IPS-20b (cell line): ENCODE results near the gene EPB41L2.
"Not testable (repeated sequence)": the region's sequence is repeated elsewhere in the genome, so short reads cannot be mapped to it uniquely, and the experiment has no call there.

Experiments
- H3K27ac ChIP-seq: one replicate; pipeline ENCODE4 v1.5.1; 2013; ENCODE audit warnings: low read length
- H3K27me3 ChIP-seq: 2 replicates; pipeline ENCODE4 v1.6.1; 2013; ENCODE audit warnings: mild to moderate bottlenecking, low read length, inconsistent platforms; ENCODE audit not compliant: insufficient read depth
- H3K36me3 ChIP-seq: 2 replicates; pipeline ENCODE4 v1.6.1; 2013; ENCODE audit warnings: low read depth, mild to moderate bottlenecking, inconsistent platforms, low read length, moderate library complexity; ENCODE audit not compliant: insufficient read depth
- H3K4me1 ChIP-seq: 2 replicates; pipeline ENCODE4 v1.6.1; 2013; ENCODE audit warnings: mild to moderate bottlenecking, control low read depth, inconsistent platforms, low read length, moderate library complexity; ENCODE audit not compliant: insufficient read depth
- H3K4me3 ChIP-seq: 2 replicates; pipeline ENCODE4 v1.5.1; 2013; ENCODE audit warnings: mild to moderate bottlenecking, low read length, inconsistent platforms
- H3K9ac ChIP-seq: 2 replicates; pipeline ENCODE4 v1.6.1; 2013; ENCODE audit warnings: low read depth, mild to moderate bottlenecking, inconsistent platforms, low read length, moderate library complexity
- H3K9me3 ChIP-seq: 2 replicates; pipeline ENCODE4 v1.6.1; 2013; ENCODE audit warnings: mild to moderate bottlenecking, low read depth, low read length, inconsistent platforms; ENCODE audit not compliant: insufficient read depth

The EPB41L2 gene

DNA sequence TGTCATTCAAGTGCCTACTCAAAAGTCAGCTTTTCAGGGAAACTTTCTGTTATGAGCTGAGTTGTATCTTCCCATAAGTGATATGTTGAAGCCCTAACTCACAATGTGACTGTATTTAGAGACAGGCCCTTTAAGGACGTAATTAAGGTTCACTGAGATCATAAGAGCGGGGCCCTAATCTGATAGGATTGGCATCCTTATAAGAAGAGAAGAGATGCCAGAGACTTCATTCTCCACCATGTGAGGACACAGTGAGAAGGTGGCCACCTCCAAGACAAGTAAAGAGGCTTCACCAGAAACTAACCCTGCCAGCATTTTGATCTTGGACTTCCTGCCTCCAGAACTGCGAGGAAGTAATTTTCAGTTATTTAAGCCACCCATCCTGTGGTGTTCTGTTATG lies 248.5 kb downstream of the EPB41L2 start:
- Histone ChIP-seq H3K4me1 (no peaks in the 10 kb centered on the region), H3K9me3 (no peaks in the 10 kb centered on the region), H3K36me3 (no peaks in the 10 kb centered on the region), H3K27me3 (no peaks in the 10 kb centered on the region), H3K9ac (no peak overlapping the region), H3K4me3 (no peak overlapping the region), H3K27ac (no peak overlapping the region)

DNA sequence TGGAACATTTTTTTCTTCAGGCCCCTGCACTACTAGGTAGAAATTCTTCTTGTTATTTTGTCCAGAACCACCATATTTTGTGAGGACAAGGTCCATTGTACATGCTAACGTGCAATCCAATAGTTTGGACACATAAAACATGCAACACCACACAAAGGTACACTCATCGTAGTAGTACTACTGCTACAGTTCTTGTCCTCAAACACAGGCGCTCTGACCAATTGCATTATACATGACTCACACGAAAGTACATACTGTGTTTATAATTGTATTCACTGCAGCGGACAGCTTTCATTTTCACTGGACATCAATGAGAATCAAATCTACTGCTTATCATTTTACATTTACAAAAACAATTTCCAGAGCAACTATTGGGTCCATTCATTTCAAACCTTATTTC lies 251.1 kb downstream of the EPB41L2 start:
- Histone ChIP-seq H3K36me3 (no peaks in the 10 kb centered on the region), H3K9me3 (no peaks in the 10 kb centered on the region), H3K27me3 (no peaks in the 10 kb centered on the region), H3K9ac (no peak overlapping the region), H3K4me1 (no peaks in the 10 kb centered on the region), H3K4me3 (no peak overlapping the region), H3K27ac (no peak overlapping the region)

DNA sequence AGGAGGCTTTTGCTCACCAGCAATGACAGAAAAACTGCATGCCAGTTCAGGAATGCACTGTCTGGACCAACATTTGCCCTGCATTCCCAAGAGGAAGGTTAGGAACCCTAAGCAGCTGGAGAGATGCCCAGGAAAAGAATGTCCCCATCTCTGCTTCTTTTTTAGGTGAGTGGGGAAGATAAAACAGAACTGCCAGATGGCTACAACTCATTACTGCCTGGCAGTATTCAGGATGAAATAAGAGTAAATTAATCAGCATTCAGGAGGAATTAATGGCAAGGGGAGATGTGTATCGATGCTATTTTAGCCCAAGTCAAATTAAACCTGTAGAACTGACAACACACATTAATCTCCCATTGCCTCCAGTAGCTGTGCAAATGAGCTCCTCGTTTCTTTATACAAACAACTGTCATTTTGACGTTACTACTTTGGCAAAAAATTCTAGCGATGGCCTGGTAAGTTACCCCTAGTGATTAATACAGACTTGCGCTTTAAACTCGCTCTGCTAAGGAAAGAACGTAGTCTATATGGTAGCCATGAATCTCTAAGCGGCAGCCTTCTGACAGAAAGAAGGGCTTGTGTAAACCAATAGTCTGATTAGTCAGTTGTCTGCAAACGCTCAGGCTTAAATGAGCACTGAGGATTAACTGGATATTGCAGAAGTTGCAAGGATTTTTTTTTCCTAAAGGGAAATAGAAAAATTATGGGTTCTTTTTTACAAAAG lies 252.6 kb downstream of the EPB41L2 start:
- Histone ChIP-seq H3K4me1 (no peaks in the 10 kb centered on the region), H3K27ac (no peak overlapping the region), H3K9me3 (no peaks in the 10 kb centered on the region), H3K4me3 (no peak overlapping the region), H3K9ac (no peak overlapping the region), H3K27me3 (no peaks in the 10 kb centered on the region), H3K36me3 (no peaks in the 10 kb centered on the region)

DNA sequence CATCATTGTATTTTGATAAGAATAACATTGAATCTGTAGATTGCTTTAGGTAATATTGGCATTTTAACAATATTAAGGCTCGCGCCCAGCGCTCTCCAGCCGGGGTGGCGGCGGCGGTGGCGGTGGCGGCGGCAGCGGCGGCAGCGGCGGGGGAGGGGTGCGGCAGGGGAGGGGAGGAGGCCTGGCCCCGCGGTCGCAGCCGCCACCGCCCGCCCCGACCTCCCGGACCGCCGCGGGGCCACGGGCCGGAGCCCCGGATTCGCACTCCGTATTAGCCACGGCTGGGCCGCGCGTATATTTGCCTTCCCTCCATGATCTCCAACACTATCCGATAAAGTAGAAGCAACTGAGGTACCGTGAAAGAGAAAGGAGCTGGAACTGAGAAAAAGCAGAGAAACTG lies 261.7 kb downstream of the EPB41L2 start:
- H3K4me1 ChIP-seq, H3K36me3 ChIP-seq, H3K27ac ChIP-seq, H3K27me3 ChIP-seq, H3K9ac ChIP-seq, H3K4me3 ChIP-seq: not testable (repeated sequence)
- H3K9me3 ChIP-seq: peaks cover 10% of the 10 kb centered on the region; the same call in 1 of the 2 replicates

DNA sequence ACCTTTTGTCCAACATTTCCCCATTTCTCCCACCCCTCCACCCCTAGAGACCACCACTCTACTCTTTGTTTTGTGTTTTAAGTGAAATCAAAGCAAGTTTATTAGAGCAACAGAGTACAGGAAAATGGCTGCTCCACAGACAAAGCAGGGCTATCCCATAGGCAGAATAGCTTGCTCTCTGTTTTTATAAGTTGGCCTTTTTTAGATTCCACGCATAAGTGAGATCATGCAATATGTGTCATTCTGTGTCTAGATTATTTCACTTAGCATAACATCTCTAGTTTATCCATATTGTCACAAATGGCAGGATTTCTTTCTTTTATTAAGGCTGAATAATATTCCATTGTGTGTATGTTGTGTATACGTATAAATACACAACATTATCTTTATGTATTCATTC lies 266.0 kb downstream of the EPB41L2 start:
- Histone ChIP-seq H3K4me1 (peaks cover 10% of the 10 kb centered on the region; the same call in 1 of the 2 replicates), H3K4me3 (no peak overlapping the region), H3K36me3 (no peaks in the 10 kb centered on the region), H3K9ac (no peak overlapping the region), H3K27ac (no peak overlapping the region), H3K9me3 (peaks cover 10% of the 10 kb centered on the region; the same call in 1 of the 2 replicates), H3K27me3 (no peaks in the 10 kb centered on the region)

DNA sequence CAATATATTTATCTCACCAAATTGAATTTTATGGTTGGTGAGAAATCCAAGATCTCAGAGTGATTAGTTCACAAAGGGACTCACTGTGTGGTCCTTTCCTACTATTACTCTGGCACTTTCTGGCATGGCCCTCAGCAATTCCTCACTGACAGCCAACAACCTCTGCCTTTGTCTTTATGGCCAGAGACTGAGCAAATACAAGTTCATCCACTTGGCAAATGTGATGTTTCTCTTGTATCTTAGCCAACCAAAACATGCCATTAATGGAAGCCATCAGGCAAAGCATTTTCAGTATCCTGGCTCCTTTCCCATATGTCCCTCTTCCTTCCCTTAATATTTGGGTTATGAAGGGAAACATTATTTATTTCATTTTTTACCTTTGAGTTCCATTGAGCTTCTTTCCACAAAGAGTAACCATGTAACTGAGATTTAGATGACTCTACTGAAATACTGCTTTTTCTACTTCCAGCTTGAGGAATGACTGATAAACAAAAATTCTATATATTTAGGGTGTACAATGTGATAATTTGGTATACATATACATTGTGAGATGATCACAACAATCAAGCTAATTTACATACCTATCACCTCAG lies 266.6 kb downstream of the EPB41L2 start:
- Histone ChIP-seq H3K4me1 (peaks cover 10% of the 10 kb centered on the region; the same call in 1 of the 2 replicates), H3K27me3 (no peaks in the 10 kb centered on the region), H3K9ac (no peak overlapping the region)

DNA sequence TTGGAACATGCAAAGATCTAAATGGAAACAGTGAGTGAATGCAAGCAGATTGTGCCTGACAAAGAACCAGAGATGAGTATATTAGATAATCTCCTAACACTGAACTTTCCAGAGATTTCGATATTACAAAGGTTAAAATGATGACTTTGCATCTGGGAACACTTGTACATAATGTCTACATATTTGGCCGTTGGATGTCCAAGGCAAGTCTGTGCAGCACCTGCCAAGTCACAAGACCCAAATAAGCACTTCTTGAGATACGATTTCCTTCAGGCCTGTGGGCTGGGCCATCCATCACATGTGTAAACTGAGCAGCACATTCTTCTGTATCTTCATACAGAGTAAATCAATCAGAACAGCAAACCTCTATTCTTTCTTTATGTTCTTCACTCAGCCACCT lies 268.3 kb downstream of the EPB41L2 start:
- H3K36me3 ChIP-seq: no peaks in the 10 kb centered on the region
- H3K4me1 ChIP-seq: peaks cover 10% of the 10 kb centered on the region; the same call in 1 of the 2 replicates
- H3K27me3 ChIP-seq: no peaks in the 10 kb centered on the region
- no peak overlapping the region for H3K9ac ChIP-seq
- H3K27ac ChIP-seq: no peak overlapping the region
- no peak overlapping the region for H3K4me3 ChIP-seq
- no peaks in the 10 kb centered on the region for H3K9me3 ChIP-seq

More for the DNA sequence above, 266.6 kb downstream of the EPB41L2 start:
- Histone ChIP-seq H3K9me3 (peaks cover 10% of the 10 kb centered on the region; the same call in 1 of the 2 replicates), H3K4me3 (no peak overlapping the region), H3K36me3 (no peaks in the 10 kb centered on the region), H3K27ac (no peak overlapping the region)

DNA sequence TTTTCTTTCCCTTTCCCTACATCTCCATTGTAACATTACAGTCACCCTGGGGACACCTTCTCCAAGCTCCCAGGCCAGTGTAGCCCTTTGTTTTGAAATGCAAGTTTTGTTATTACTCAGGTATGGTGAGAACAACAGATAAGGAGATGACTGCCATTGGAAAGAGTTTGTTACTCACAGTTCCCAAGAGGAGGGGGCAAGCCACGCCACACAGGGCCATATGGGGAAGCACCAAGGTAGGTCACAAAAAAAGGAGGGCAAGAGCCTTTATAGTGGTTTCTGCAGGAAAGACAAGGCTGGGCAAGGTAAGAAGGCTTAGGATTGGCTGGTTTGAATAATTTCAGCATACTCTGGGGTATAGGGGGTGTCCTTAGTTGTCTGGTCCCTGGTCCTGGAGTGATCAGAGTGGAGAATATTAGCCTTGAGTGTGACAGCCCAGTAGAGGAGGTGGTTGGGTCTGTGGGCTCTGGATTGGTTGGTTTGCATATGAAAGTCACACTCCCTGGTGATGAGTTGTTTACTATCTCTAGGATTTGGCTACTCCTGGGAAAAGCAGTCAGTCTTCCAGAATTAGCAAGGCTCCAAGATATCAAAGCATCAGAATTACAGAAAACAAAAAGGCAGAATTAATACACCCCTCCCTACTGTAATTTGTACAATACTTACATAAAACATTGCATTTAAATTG lies 268.9 kb downstream of the EPB41L2 start:
- H3K4me3 ChIP-seq: no peak overlapping the region
- H3K4me1 ChIP-seq: peaks cover 10% of the 10 kb centered on the region; the same call in 1 of the 2 replicates
- H3K9ac ChIP-seq: no peak overlapping the region
- no peaks in the 10 kb centered on the region for H3K27me3 ChIP-seq
- H3K27ac ChIP-seq: no peak overlapping the region
- H3K9me3 ChIP-seq: no peaks in the 10 kb centered on the region
- H3K36me3 ChIP-seq: no peaks in the 10 kb centered on the region
